ENCODE measurements around the gene SLC46A1.

GRCh38 chr17:28385037-28385400 is 21.0 kb downstream of the SLC46A1 start:
- TF ChIP-seq EZH2 (IDR thresholded peaks at IDR 0.05; ENCODE audit: low read depth, unreplicated experiment) (no peak), POLR2AphosphoS5 (IDR thresholded peaks at IDR 0.05; ENCODE audit: low read depth) (no peak), EZH2phosphoT487 (IDR thresholded peaks at IDR 0.05; ENCODE audit: unreplicated experiment) (no peak), CREB1 (CRISPR knock-in tag; IDR thresholded peaks at IDR 0.05; ENCODE audit: low read depth) (no peak), ZNF114 (CRISPR knock-in tag; IDR thresholded peaks at IDR 0.05) (no peak), JUNB (IDR thresholded peaks at IDR 0.05; ENCODE audit: unreplicated experiment) (no peak), ZNF331 (CRISPR knock-in tag; IDR thresholded peaks at IDR 0.05; ENCODE audit: low read depth) (no peak), NANOG (IDR thresholded peaks at IDR 0.05; ENCODE audit: borderline replicate concordance) (no peak), STAT1 (IDR thresholded peaks at IDR 0.05; ENCODE audit: unreplicated experiment) (no peak)
- TF ChIP-seq, protein P1, sequence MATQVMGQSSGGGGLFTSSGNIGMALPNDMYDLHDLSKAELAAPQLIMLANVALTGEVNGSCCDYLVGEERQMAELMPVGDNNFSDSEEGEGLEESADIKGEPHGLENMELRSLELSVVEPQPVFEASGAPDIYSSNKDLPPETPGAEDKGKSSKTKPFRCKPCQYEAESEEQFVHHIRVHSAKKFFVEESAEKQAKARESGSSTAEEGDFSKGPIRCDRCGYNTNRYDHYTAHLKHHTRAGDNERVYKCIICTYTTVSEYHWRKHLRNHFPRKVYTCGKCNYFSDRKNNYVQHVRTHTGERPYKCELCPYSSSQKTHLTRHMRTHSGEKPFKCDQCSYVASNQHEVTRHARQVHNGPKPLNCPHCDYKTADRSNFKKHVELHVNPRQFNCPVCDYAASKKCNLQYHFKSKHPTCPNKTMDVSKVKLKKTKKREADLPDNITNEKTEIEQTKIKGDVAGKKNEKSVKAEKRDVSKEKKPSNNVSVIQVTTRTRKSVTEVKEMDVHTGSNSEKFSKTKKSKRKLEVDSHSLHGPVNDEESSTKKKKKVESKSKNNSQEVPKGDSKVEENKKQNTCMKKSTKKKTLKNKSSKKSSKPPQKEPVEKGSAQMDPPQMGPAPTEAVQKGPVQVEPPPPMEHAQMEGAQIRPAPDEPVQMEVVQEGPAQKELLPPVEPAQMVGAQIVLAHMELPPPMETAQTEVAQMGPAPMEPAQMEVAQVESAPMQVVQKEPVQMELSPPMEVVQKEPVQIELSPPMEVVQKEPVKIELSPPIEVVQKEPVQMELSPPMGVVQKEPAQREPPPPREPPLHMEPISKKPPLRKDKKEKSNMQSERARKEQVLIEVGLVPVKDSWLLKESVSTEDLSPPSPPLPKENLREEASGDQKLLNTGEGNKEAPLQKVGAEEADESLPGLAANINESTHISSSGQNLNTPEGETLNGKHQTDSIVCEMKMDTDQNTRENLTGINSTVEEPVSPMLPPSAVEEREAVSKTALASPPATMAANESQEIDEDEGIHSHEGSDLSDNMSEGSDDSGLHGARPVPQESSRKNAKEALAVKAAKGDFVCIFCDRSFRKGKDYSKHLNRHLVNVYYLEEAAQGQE (IDR thresholded peaks at IDR 0.05; ENCODE audit: unreplicated experiment), result no peak
- TF ChIP-seq, protein P2, sequence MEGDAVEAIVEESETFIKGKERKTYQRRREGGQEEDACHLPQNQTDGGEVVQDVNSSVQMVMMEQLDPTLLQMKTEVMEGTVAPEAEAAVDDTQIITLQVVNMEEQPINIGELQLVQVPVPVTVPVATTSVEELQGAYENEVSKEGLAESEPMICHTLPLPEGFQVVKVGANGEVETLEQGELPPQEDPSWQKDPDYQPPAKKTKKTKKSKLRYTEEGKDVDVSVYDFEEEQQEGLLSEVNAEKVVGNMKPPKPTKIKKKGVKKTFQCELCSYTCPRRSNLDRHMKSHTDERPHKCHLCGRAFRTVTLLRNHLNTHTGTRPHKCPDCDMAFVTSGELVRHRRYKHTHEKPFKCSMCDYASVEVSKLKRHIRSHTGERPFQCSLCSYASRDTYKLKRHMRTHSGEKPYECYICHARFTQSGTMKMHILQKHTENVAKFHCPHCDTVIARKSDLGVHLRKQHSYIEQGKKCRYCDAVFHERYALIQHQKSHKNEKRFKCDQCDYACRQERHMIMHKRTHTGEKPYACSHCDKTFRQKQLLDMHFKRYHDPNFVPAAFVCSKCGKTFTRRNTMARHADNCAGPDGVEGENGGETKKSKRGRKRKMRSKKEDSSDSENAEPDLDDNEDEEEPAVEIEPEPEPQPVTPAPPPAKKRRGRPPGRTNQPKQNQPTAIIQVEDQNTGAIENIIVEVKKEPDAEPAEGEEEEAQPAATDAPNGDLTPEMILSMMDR (conservative IDR thresholded peaks at IDR 0.05; ENCODE audit: low read depth in 2 of 2), result no peak
- TF ChIP-seq, protein P3, sequence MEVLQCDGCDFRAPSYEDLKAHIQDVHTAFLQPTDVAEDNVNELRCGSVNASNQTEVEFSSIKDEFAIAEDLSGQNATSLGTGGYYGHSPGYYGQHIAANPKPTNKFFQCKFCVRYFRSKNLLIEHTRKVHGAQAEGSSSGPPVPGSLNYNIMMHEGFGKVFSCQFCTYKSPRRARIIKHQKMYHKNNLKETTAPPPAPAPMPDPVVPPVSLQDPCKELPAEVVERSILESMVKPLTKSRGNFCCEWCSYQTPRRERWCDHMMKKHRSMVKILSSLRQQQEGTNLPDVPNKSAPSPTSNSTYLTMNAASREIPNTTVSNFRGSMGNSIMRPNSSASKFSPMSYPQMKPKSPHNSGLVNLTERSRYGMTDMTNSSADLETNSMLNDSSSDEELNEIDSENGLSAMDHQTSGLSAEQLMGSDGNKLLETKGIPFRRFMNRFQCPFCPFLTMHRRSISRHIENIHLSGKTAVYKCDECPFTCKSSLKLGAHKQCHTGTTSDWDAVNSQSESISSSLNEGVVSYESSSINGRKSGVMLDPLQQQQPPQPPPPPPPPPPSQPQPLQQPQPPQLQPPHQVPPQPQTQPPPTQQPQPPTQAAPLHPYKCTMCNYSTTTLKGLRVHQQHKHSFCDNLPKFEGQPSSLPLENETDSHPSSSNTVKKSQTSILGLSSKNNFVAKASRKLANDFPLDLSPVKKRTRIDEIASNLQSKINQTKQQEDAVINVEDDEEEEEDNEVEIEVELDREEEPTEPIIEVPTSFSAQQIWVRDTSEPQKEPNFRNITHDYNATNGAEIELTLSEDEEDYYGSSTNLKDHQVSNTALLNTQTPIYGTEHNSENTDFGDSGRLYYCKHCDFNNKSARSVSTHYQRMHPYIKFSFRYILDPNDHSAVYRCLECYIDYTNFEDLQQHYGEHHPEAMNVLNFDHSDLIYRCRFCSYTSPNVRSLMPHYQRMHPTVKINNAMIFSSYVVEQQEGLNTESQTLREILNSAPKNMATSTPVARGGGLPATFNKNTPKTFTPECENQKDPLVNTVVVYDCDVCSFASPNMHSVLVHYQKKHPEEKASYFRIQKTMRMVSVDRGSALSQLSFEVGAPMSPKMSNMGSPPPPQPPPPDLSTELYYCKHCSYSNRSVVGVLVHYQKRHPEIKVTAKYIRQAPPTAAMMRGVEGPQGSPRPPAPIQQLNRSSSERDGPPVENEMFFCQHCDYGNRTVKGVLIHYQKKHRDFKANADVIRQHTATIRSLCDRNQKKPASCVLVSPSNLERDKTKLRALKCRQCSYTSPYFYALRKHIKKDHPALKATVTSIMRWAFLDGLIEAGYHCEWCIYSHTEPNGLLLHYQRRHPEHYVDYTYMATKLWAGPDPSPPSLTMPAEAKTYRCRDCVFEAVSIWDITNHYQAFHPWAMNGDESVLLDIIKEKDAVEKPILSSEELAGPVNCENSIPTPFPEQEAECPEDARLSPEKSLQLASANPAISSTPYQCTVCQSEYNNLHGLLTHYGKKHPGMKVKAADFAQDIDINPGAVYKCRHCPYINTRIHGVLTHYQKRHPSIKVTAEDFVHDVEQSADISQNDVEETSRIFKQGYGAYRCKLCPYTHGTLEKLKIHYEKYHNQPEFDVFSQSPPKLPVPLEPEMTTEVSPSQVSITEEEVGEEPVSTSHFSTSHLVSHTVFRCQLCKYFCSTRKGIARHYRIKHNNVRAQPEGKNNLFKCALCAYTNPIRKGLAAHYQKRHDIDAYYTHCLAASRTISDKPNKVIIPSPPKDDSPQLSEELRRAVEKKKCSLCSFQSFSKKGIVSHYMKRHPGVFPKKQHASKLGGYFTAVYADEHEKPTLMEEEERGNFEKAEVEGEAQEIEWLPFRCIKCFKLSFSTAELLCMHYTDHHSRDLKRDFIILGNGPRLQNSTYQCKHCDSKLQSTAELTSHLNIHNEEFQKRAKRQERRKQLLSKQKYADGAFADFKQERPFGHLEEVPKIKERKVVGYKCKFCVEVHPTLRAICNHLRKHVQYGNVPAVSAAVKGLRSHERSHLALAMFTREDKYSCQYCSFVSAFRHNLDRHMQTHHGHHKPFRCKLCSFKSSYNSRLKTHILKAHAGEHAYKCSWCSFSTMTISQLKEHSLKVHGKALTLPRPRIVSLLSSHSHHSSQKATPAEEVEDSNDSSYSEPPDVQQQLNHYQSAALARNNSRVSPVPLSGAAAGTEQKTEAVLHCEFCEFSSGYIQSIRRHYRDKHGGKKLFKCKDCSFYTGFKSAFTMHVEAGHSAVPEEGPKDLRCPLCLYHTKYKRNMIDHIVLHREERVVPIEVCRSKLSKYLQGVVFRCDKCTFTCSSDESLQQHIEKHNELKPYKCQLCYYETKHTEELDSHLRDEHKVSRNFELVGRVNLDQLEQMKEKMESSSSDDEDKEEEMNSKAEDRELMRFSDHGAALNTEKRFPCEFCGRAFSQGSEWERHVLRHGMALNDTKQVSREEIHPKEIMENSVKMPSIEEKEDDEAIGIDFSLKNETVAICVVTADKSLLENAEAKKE (CRISPR knock-in tag; IDR thresholded peaks at IDR 0.05), result no peak
- TF ChIP-seq, protein P4, sequence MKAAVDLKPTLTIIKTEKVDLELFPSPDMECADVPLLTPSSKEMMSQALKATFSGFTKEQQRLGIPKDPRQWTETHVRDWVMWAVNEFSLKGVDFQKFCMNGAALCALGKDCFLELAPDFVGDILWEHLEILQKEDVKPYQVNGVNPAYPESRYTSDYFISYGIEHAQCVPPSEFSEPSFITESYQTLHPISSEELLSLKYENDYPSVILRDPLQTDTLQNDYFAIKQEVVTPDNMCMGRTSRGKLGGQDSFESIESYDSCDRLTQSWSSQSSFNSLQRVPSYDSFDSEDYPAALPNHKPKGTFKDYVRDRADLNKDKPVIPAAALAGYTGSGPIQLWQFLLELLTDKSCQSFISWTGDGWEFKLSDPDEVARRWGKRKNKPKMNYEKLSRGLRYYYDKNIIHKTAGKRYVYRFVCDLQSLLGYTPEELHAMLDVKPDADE (IDR thresholded peaks at IDR 0.05), result no peak

Data from GM23338 (cell line).